ENCODE results near the gene APOB. TPM values are rescaled to one million over a fixed set of nuclear protein-coding genes. Genes with fewer than 3 reads are reported as not detected.

Gene APOB
- total RNA-seq, 2 donors from 2014 or later, result 0.09 to 0.91 TPM

GRCh38 chr2:21078296-21078695 lies 34.4 kb upstream of the APOB start:
- Histone ChIP-seq H3K4me3 (no peak overlapping the region), H3K36me3 (no peaks in the 10 kb centered on the region), H3K27me3 (replicated peaks; ENCODE audit: insufficient read depth) (no peaks in the 10 kb centered on the region), H3K27ac (no peak overlapping the region), H3K9me3 (no peaks in the 10 kb centered on the region), H3K4me1 (replicated peaks) (no peaks in the 10 kb centered on the region)
- DNase-seq (ENCODE audit: low spot score), result no peak
- TF ChIP-seq POLR2AphosphoS5 (IDR thresholded peaks at IDR 0.05), result no peak
- TF ChIP-seq, protein P1, sequence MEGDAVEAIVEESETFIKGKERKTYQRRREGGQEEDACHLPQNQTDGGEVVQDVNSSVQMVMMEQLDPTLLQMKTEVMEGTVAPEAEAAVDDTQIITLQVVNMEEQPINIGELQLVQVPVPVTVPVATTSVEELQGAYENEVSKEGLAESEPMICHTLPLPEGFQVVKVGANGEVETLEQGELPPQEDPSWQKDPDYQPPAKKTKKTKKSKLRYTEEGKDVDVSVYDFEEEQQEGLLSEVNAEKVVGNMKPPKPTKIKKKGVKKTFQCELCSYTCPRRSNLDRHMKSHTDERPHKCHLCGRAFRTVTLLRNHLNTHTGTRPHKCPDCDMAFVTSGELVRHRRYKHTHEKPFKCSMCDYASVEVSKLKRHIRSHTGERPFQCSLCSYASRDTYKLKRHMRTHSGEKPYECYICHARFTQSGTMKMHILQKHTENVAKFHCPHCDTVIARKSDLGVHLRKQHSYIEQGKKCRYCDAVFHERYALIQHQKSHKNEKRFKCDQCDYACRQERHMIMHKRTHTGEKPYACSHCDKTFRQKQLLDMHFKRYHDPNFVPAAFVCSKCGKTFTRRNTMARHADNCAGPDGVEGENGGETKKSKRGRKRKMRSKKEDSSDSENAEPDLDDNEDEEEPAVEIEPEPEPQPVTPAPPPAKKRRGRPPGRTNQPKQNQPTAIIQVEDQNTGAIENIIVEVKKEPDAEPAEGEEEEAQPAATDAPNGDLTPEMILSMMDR (IDR thresholded peaks at IDR 0.05), result no peak
- no peak for TF ChIP-seq POLR2A (IDR thresholded peaks at IDR 0.05)
- intact Hi-C loops (cut with DNase I), result no loop called here
- WGBS, result 89% methylated on average over 1 of the region's 1 CpG

GRCh38 chr2:21072477-21073242 lies 28.8 kb upstream of the APOB start:
- 76% methylated on average over 4 of the region's 4 CpGs for WGBS
- intact Hi-C loops (cut with DNase I), result no loop called here

GRCh38 chr2:21070341-21071257 lies 26.7 kb upstream of the APOB start:
- Histone ChIP-seq H3K27me3 (replicated peaks; ENCODE audit: insufficient read depth) (no peaks in the 10 kb centered on the region), H3K36me3 (no peaks in the 10 kb centered on the region), H3K9me3 (no peaks in the 10 kb centered on the region), H3K4me3 (no peak overlapping the region), H3K27ac (no peak overlapping the region), H3K4me1 (replicated peaks) (no peaks in the 10 kb centered on the region)
- TF ChIP-seq, protein P1 (IDR thresholded peaks at IDR 0.05), result no peak
- peak; percentile 51 for TF ChIP-seq POLR2AphosphoS5 (IDR thresholded peaks at IDR 0.05)
- intact Hi-C loops (cut with DNase I), result no loop called here
- 79% methylated on average over 9 of the region's 9 CpGs for WGBS
- no peak for DNase-seq (ENCODE audit: low spot score)

More at GRCh38 chr2:21072477-21073242, 28.8 kb upstream of the APOB start:
- no peaks in the 10 kb centered on the region for H3K36me3 ChIP-seq
- DNase-seq (ENCODE audit: low spot score), result no peak
- no peaks in the 10 kb centered on the region for H3K4me1 ChIP-seq (replicated peaks)
- TF ChIP-seq POLR2AphosphoS5 (IDR thresholded peaks at IDR 0.05) (no peak), POLR2A (IDR thresholded peaks at IDR 0.05) (no peak)
- TF ChIP-seq, protein P1 (IDR thresholded peaks at IDR 0.05), result no peak
- H3K9me3 ChIP-seq, result no peaks in the 10 kb centered on the region
- no peaks in the 10 kb centered on the region for H3K27me3 ChIP-seq (replicated peaks; ENCODE audit: insufficient read depth)
- no peak overlapping the region for H3K4me3 ChIP-seq
- H3K27ac ChIP-seq, result no peak overlapping the region

- DNase-seq (ENCODE audit: low spot score), result no peak
- TF ChIP-seq POLR2AphosphoS5 (IDR thresholded peaks at IDR 0.05) (no peak), POLR2A (IDR thresholded peaks at IDR 0.05) (no peak)
- TF ChIP-seq, protein P1 (IDR thresholded peaks at IDR 0.05), result no peak
- H3K9me3 ChIP-seq, result no peaks in the 10 kb centered on the region
- H3K4me3 ChIP-seq, result no peak overlapping the region
- H3K27ac ChIP-seq, result no peak overlapping the region
- 60% methylated on average over 2 of the region's 2 CpGs for WGBS
- no peaks in the 10 kb centered on the region for H3K27me3 ChIP-seq (replicated peaks; ENCODE audit: insufficient read depth)
- intact Hi-C loops (cut with DNase I), result no loop called here
- H3K36me3 ChIP-seq, result no peaks in the 10 kb centered on the region
- H3K4me1 ChIP-seq (replicated peaks), result no peaks in the 10 kb centered on the region
These were observed 26.0 kb upstream of the APOB start for GRCh38 chr2:21069746-21070340.

All from prostate gland (tissue), 2 donors.